Endodermal cell (in vitro differentiated cells): ENCODE results near the gene DAB1. TPM values are rescaled to one million over a fixed set of nuclear protein-coding genes. Genes with fewer than 3 reads are reported as not detected.

Experiments
- DNase-seq: peaks from one replicate; pipeline ENCODE4 v3.0.0-alpha.2; 2017
- H3K27ac ChIP-seq: 2 replicates; pipeline ENCODE4 v1.5.1; 2013; ENCODE audit warnings: mild to moderate bottlenecking, low read depth, low read length, moderate library complexity
- H3K27me3 ChIP-seq: 2 replicates; pipeline ENCODE4 v1.6.1; 2013; ENCODE audit warnings: mild to moderate bottlenecking, low read length, moderate library complexity; ENCODE audit not compliant: insufficient read depth, control insufficient read depth, poor library complexity, severe bottlenecking
- H3K36me3 ChIP-seq: 2 replicates; pipeline ENCODE4 v1.7.0; 2013; ENCODE audit warnings: mild to moderate bottlenecking, low read length, moderate library complexity; ENCODE audit not compliant: control insufficient read depth, insufficient read depth
- H3K4me1 ChIP-seq: one replicate; pipeline ENCODE4 v1.7.0; 2013; ENCODE audit warnings: low read length; ENCODE audit not compliant: control insufficient read depth, insufficient read depth
- H3K4me3 ChIP-seq: 2 replicates; pipeline ENCODE4 v1.5.1; 2013; ENCODE audit warnings: mild to moderate bottlenecking, low read length, moderate library complexity
- H3K9ac ChIP-seq: 2 replicates; pipeline ENCODE4 v1.6.1; 2013; ENCODE audit warnings: mild to moderate bottlenecking, low read length, moderate library complexity; ENCODE audit not compliant: poor library complexity, severe bottlenecking; ENCODE audit errors: extremely low read depth
- H3K9me3 ChIP-seq: 2 replicates; pipeline ENCODE4 v1.6.1; 2013; ENCODE audit warnings: mild to moderate bottlenecking, low read length, moderate library complexity; ENCODE audit not compliant: control insufficient read depth
- H3K27ac Mint-ChIP-seq: 2 replicates; pipeline ENCODE4 v1.8.0; 2020; ENCODE audit warnings: mixed read lengths
- H3K27me3 Mint-ChIP-seq: 2 replicates; pipeline ENCODE4 v1.8.0; 2021; ENCODE audit warnings: mild to moderate bottlenecking, mixed read lengths; ENCODE audit not compliant: insufficient read depth
- H3K36me3 Mint-ChIP-seq: 2 replicates; pipeline ENCODE4 v1.8.0; 2020; ENCODE audit warnings: low read depth, mixed read lengths
- H3K4me1 Mint-ChIP-seq: 2 replicates; pipeline ENCODE4 v1.8.0; 2020; ENCODE audit warnings: mixed read lengths
- H3K4me3 Mint-ChIP-seq: 2 replicates; pipeline ENCODE4 v1.8.0; 2020; ENCODE audit warnings: mild to moderate bottlenecking, moderate library complexity, mixed read lengths
- H3K9me3 Mint-ChIP-seq: 2 replicates; pipeline ENCODE4 v1.8.0; 2020; ENCODE audit warnings: mild to moderate bottlenecking, mixed read lengths
- CTCF ChIP-seq: fragments of 200-600 bp; sonication (generic); conservative IDR thresholded peaks from 2 replicates; pipeline ENCODE4 v1.5.0; 2021; ENCODE audit warnings: antibody characterized with exemption, mild to moderate bottlenecking
- WGBS, 2 experiments: methylation state at CpG; one replicate each; pipeline versions ENCODE4 v1.1.5 to v1.1.7; 2013; ENCODE audit warnings: missing lambda C conversion rate in 2 of 2, mixed read lengths in 1 of 2; ENCODE audit not compliant: insufficient coverage in 1 of 2, insufficient read length in 1 of 2; 5-methylcytosine and 5-hydroxymethylcytosine counted together
- total RNA-seq, 2 donors: library from RNA; stranded (reverse); fragmentation: NEBNext Ultra II Directional in 1 of 2; extraction: Animal tissue kit (Norgen Biotek cat#: 25700) in 1 of 2; gene quantifications; 2 replicates in 1 of 2; 3 replicates in 1 of 2; pipeline ENCODE4 v1.2.1, GENCODE V29; 2021

Gene DAB1
- total RNA-seq, 2 donors from 2014 or later, result 32.0 to 36.2 TPM

GRCh38 chr1:57172040-57172439 lies 251.8 kb downstream of the DAB1 start:
- Mint-ChIP-seq H3K27me3 (no peaks in the 10 kb centered on the region), H3K9me3 (peaks cover 6% of the 10 kb centered on the region), H3K27ac (no peak overlapping the region), H3K4me3 (no peak overlapping the region), H3K36me3 (peaks cover 6% of the 10 kb centered on the region), H3K4me1 (peaks cover 29% of the 10 kb centered on the region)
- Histone ChIP-seq H3K4me1 (peaks cover 7% of the 10 kb centered on the region), H3K27me3 (no peaks in the 10 kb centered on the region), H3K9ac (no peak overlapping the region), H3K4me3 (no peak overlapping the region), H3K9me3 (peaks cover 12% of the 10 kb centered on the region), H3K36me3 (no peaks in the 10 kb centered on the region), H3K27ac (no peak overlapping the region)
- no peak for TF ChIP-seq CTCF
- WGBS, 2 experiments, result 86 to 90% methylated on average over 1 of the region's 1 CpG
- no peak for DNase-seq

- Histone ChIP-seq H3K9me3 (no peaks in the 10 kb centered on the region), H3K27ac (no peak overlapping the region), H3K4me1 (peaks cover 7% of the 10 kb centered on the region), H3K4me3 (no peak overlapping the region), H3K27me3 (no peaks in the 10 kb centered on the region), H3K36me3 (no peaks in the 10 kb centered on the region), H3K9ac (no peak overlapping the region)
- H3K27me3 Mint-ChIP-seq, result no peaks in the 10 kb centered on the region
- H3K9me3 Mint-ChIP-seq, result no peaks in the 10 kb centered on the region
- no peak for DNase-seq
- H3K4me1 Mint-ChIP-seq, result peaks cover 58% of the 10 kb centered on the region
- TF ChIP-seq CTCF, result no peak
- H3K36me3 Mint-ChIP-seq, result no peaks in the 10 kb centered on the region
- WGBS, 2 experiments, result 90 to 100% methylated on average over 1 to 2 of the region's 2 CpGs
- no peak overlapping the region for H3K4me3 Mint-ChIP-seq
- H3K27ac Mint-ChIP-seq, result no peak overlapping the region
Measured at GRCh38 chr1:57167997-57168396, 255.9 kb downstream of the DAB1 start.

GRCh38 chr1:57165546-57165945 lies 258.3 kb downstream of the DAB1 start:
- Histone ChIP-seq H3K36me3 (no peaks in the 10 kb centered on the region), H3K4me3 (no peak overlapping the region), H3K27me3 (no peaks in the 10 kb centered on the region), H3K4me1 (peaks cover 7% of the 10 kb centered on the region), H3K27ac (no peak overlapping the region), H3K9me3 (no peaks in the 10 kb centered on the region), H3K9ac (no peak overlapping the region)
- DNase-seq, result no peak
- Mint-ChIP-seq H3K4me1 (peaks cover 49% of the 10 kb centered on the region), H3K27me3 (no peaks in the 10 kb centered on the region), H3K36me3 (no peaks in the 10 kb centered on the region), H3K27ac (no peak overlapping the region), H3K9me3 (no peaks in the 10 kb centered on the region), H3K4me3 (no peak overlapping the region)
- TF ChIP-seq CTCF, result no peak
- 60 to 64% methylated on average over 1 of the region's 1 CpG for WGBS, 2 experiments
